Mesothelial cell of epicardium (in vitro differentiated cells): Measurements from ENCODE around the gene PRADC1. TPM values are rescaled to one million over a fixed set of nuclear protein-coding genes. Genes with fewer than 3 reads are reported as not detected.

Experiments
- DNase-seq, 2 experiments: peaks; one replicate each; pipeline ENCODE4 v3.0.0; 2021; ENCODE audit warnings: low spot score in 2 of 2; ENCODE audit not compliant: unreplicated experiment in 2 of 2
- H3K27ac Mint-ChIP-seq: 2 replicates; pipeline ENCODE4 v1.8.0; 2021; ENCODE audit warnings: mixed read lengths
- H3K27me3 Mint-ChIP-seq: 2 replicates; pipeline ENCODE4 v1.8.0; 2021; ENCODE audit warnings: low read depth, mixed read lengths
- H3K36me3 Mint-ChIP-seq: 2 replicates; pipeline ENCODE4 v1.8.0; 2021; ENCODE audit warnings: mixed read lengths
- H3K4me1 Mint-ChIP-seq: 2 replicates; pipeline ENCODE4 v1.8.0; 2021; ENCODE audit warnings: mixed read lengths
- H3K4me3 Mint-ChIP-seq: 2 replicates; pipeline ENCODE4 v1.8.0; 2021; ENCODE audit warnings: mild to moderate bottlenecking, moderate library complexity, mixed read lengths
- H3K9me3 Mint-ChIP-seq: 2 replicates; pipeline ENCODE4 v1.8.0; 2021; ENCODE audit warnings: mixed read lengths
- CTCF ChIP-seq: fragments of 200-600 bp; sonication (generic); IDR thresholded peaks from one replicate; pipeline ENCODE4 v1.5.0; 2021; ENCODE audit warnings: antibody characterized with exemption; ENCODE audit not compliant: unreplicated experiment
- total RNA-seq: library from RNA; stranded (reverse); gene quantifications from 3 replicates; pipeline ENCODE4 v1.2.1, GENCODE V29; 2021

The PRADC1 gene
- total RNA-seq, 1 donor from 2014 or later, result 5.9 TPM

GRCh38 chr2:73253901-73254300 lies 20.9 kb upstream of the PRADC1 start:
- H3K36me3 Mint-ChIP-seq, result peaks cover 26% of the 10 kb centered on the region
- no peak for TF ChIP-seq CTCF
- H3K4me3 Mint-ChIP-seq, result no peak overlapping the region
- no peaks in the 10 kb centered on the region for H3K9me3 Mint-ChIP-seq
- no peak overlapping the region for H3K27ac Mint-ChIP-seq
- no peak for DNase-seq
- H3K27me3 Mint-ChIP-seq, result no peaks in the 10 kb centered on the region
- no peaks in the 10 kb centered on the region for H3K4me1 Mint-ChIP-seq

GRCh38 chr2:73253400-73253799 lies 20.4 kb upstream of the PRADC1 start:
- Mint-ChIP-seq H3K4me1 (no peaks in the 10 kb centered on the region), H3K27me3 (no peaks in the 10 kb centered on the region), H3K4me3 (no peak overlapping the region), H3K36me3 (peaks cover 28% of the 10 kb centered on the region), H3K9me3 (no peaks in the 10 kb centered on the region), H3K27ac (no peak overlapping the region)
- TF ChIP-seq CTCF, result no peak
- no peak for DNase-seq

GRCh38 chr2:73252238-73253027 lies 19.4 kb upstream of the PRADC1 start:
- Mint-ChIP-seq H3K27me3 (no peaks in the 10 kb centered on the region), H3K4me3 (no peak overlapping the region), H3K27ac (no peak overlapping the region), H3K9me3 (no peaks in the 10 kb centered on the region), H3K4me1 (no peaks in the 10 kb centered on the region), H3K36me3 (peaks cover 31% of the 10 kb centered on the region)
- TF ChIP-seq CTCF, result no peak
- no peak for DNase-seq

- H3K27me3 Mint-ChIP-seq, result no peaks in the 10 kb centered on the region
- H3K4me3 Mint-ChIP-seq, result no peak overlapping the region
- DNase-seq, result no peak
- no peaks in the 10 kb centered on the region for H3K9me3 Mint-ChIP-seq
- H3K27ac Mint-ChIP-seq, result no peak overlapping the region
- H3K36me3 Mint-ChIP-seq, result peaks cover 40% of the 10 kb centered on the region
- no peaks in the 10 kb centered on the region for H3K4me1 Mint-ChIP-seq
- TF ChIP-seq CTCF, result no peak
Measured at GRCh38 chr2:73250872-73251846, 18.1 kb upstream of the PRADC1 start.

- no peaks in the 10 kb centered on the region for H3K4me1 Mint-ChIP-seq
- H3K27me3 Mint-ChIP-seq, result no peaks in the 10 kb centered on the region
- no peak for TF ChIP-seq CTCF
- no peak for DNase-seq
- H3K27ac Mint-ChIP-seq, result no peak overlapping the region
- H3K36me3 Mint-ChIP-seq, result peaks cover 49% of the 10 kb centered on the region
- H3K9me3 Mint-ChIP-seq, result no peaks in the 10 kb centered on the region
- H3K4me3 Mint-ChIP-seq, result no peak overlapping the region
Measured at GRCh38 chr2:73249636-73250035, 16.6 kb upstream of the PRADC1 start.
